IPS DF 6.9 (cell line): ENCODE results near the gene SPATA33.
A peak's percentile ranks its signal among the peaks of the same experiment; 100 is the strongest.
"Not testable (repeated sequence)": the region's sequence is repeated elsewhere in the genome, so short reads cannot be mapped to it uniquely, and the experiment has no call there.

ENCODE experiments used
- DNase-seq: peaks from one replicate; pipeline ENCODE4 v3.0.0-alpha.2; 2013; ENCODE audit warnings: low read depth, low spot score
- H3K27ac ChIP-seq: one replicate; pipeline ENCODE4 v1.5.1; 2013; ENCODE audit warnings: low read length, control low read depth
- H3K27me3 ChIP-seq: 2 replicates; pipeline ENCODE4 v1.6.1; 2013; ENCODE audit warnings: mild to moderate bottlenecking, low read length; ENCODE audit not compliant: control insufficient read depth, insufficient read depth
- H3K36me3 ChIP-seq: 2 replicates; pipeline ENCODE4 v1.6.1; 2013; ENCODE audit warnings: low read length; ENCODE audit not compliant: control insufficient read depth, insufficient read depth
- H3K4me1 ChIP-seq: 2 replicates; pipeline ENCODE4 v1.6.1; 2013; ENCODE audit warnings: low read length; ENCODE audit not compliant: control insufficient read depth, insufficient read depth
- H3K4me3 ChIP-seq: 2 replicates; pipeline ENCODE4 v1.5.1; 2013; ENCODE audit warnings: mild to moderate bottlenecking, low read length
- H3K9me3 ChIP-seq: 2 replicates; pipeline ENCODE4 v1.6.1; 2013; ENCODE audit warnings: low read length, inconsistent platforms; ENCODE audit not compliant: control insufficient read depth, insufficient read depth
- WGBS: extraction: QIAGEN DNeasy Blood & Tissue Kit; methylation state at CpG from one replicate; pipeline ENCODE4 v1.1.7; 2013; ENCODE audit warnings: mixed read lengths, missing lambda C conversion rate; ENCODE audit not compliant: insufficient read length, insufficient coverage; 5-methylcytosine and 5-hydroxymethylcytosine counted together

Gene SPATA33

DNA sequence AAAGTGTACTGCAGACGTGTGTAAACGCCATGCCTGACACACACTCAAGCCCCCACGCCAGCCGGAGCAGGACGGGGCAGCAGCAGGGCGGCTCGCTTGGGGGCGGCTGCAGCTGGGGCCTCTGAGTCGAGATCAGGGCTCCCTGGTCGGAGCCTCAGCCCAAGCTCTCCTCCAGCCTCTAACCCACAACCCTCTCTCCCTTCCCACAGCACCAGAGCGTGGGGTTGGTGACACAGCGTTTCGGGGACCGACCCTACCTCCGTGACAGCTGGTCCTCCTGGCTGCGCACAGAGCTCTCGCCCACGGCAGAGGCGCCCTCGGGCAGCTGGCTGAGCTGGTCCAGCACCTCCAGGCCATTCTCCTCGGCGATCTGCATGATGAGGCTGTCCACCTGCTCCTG, 11.4 kb upstream of the SPATA33 start:
- WGBS: no CpG with 5 or more reads among the region's 22 CpGs
- peaks cover 29% of the 10 kb centered on the region for H3K36me3 ChIP-seq
- H3K9me3 ChIP-seq: no peaks in the 10 kb centered on the region
- no peak overlapping the region for H3K27ac ChIP-seq
- H3K4me1 ChIP-seq: no peaks in the 10 kb centered on the region
- DNase-seq: no peak
- peak overlapping the region; percentile 8; the same call in 1 of the 2 replicates for H3K4me3 ChIP-seq
- H3K27me3 ChIP-seq: no peaks in the 10 kb centered on the region

- no peaks in the 10 kb centered on the region for H3K4me1 ChIP-seq
- no peaks in the 10 kb centered on the region for H3K27me3 ChIP-seq
- no peak overlapping the region for H3K4me3 ChIP-seq
- H3K27ac ChIP-seq: no peak overlapping the region
- H3K36me3 ChIP-seq: peaks cover 33% of the 10 kb centered on the region
- no peaks in the 10 kb centered on the region for H3K9me3 ChIP-seq
- DNase-seq: no peak
- no CpG with 5 or more reads among the region's 12 CpGs for WGBS
Observed at GRCh38 chr16:89646906-89647305, 10.7 kb upstream of the SPATA33 start.

DNA sequence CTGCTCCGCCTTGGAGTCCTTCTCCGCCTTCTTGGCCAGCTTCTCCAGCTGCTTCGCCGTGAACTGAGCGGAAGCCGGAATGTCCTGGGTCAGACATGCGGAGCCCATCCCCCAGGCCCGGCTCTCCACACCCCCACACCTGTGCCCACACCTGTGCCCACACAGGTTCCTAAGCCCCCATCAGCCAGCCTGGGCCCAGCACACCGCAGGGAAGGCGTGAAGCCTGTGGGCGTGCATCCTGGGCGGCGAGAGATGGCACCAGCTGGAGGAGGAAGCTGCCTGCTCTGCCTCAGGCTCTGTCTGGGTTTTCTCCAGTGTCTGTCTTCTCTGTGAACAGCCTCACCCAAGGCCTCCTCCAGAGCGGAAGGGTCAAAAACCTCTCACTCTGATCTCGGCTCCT, 6.1 kb upstream of the SPATA33 start:
- H3K36me3 ChIP-seq: peaks cover 19% of the 10 kb centered on the region
- DNase-seq: no peak
- WGBS: no CpG with 5 or more reads among the region's 15 CpGs

GRCh38 chr16:89653656-89654295, 3.9 kb upstream of the SPATA33 start:
- no peaks in the 10 kb centered on the region for H3K9me3 ChIP-seq
- H3K27ac ChIP-seq: no peak overlapping the region
- WGBS: no CpG with 5 or more reads among the region's 10 CpGs
- H3K36me3 ChIP-seq: peaks cover 12% of the 10 kb centered on the region; the same call in 1 of the 2 replicates
- no peak overlapping the region for H3K4me3 ChIP-seq
- H3K4me1 ChIP-seq: peaks cover 4% of the 10 kb centered on the region; the same call in 1 of the 2 replicates
- DNase-seq: no peak
- H3K27me3 ChIP-seq: no peaks in the 10 kb centered on the region

More for the DNA sequence above, 6.1 kb upstream of the SPATA33 start:
- Histone ChIP-seq H3K4me3 (no peak overlapping the region), H3K4me1 (0 out of 2 replicates have a peak, but pooled peaks cover 1% of the 10 kb centered on the region), H3K27me3 (no peaks in the 10 kb centered on the region), H3K9me3 (no peaks in the 10 kb centered on the region), H3K27ac (no peak overlapping the region)

DNA sequence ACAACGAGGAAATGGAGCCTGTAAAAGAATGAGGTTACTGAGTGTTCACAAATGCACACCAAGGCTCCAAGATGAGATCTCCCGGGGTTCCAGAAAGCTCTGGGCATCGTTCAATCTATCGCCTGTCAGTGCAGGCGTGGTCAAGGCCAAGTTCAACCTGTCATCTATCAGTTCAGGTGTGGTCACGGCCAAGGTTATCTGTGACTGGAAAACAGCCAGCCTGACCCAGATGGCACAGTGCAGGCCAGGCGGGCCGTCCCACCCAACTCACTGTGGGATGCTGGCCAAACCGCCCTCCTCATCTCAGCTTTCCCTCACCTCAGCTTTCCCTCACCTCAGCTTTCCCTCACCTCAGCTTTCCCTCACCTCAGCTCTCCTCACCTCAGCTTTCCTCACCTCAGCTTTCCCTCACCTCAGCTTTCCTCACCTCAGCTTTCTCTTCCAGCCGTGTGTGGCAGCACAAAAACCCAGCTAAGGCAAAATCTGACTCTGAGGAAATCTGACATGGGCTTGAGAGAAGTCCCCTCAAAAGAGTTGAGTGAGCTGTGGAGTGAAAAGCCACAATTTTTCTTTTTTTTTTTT, 2.5 kb upstream of the SPATA33 start:
- DNase-seq: no peak
- Histone ChIP-seq H3K27me3 (no peaks in the 10 kb centered on the region), H3K36me3 (peaks cover 10% of the 10 kb centered on the region; the same call in 1 of the 2 replicates), H3K27ac (no peak overlapping the region), H3K4me3 (no peak overlapping the region), H3K4me1 (peaks cover 4% of the 10 kb centered on the region; the same call in 1 of the 2 replicates), H3K9me3 (no peaks in the 10 kb centered on the region)
- no CpG with 5 or more reads among the region's 10 CpGs for WGBS

DNA sequence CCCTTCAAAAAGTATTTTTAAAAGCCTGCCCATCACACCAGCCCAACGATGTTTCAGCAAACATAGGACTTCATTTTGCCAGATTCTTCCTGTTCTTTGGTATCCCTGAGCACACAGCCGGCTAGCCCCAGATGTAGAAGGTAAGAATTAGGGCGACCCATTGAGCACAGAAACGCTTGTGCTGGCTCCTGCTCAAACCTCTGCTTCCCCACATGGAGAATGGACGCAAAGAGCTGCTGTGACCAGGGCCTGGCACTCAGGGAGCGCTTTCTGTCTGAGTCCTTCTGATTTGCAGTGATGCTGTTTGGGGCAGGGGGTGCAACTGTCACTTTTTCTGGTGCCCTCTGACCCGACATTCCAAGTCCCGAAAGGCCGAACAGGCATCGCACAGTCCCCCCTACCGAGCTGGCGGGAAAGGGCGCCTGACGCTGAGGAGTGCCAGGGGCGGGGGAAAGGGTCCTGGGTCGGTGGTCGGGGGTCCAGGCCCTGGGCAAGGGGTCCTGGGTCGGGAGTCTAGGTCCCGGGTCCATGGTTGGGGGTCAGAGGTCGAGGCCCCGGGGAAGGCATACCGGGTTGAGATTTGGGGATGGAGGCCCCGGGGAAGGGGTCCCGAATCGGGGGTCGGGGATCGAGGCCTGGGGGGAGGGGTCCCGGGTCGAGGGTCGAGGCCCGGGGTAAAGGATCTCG, 1.1 kb upstream of the SPATA33 start:
- no peak overlapping the region for H3K27ac ChIP-seq
- H3K27me3 ChIP-seq: no peaks in the 10 kb centered on the region
- peaks cover 4% of the 10 kb centered on the region; the same call in 1 of the 2 replicates for H3K4me1 ChIP-seq
- peak overlapping the region; percentile 96; the same call in 1 of the 2 replicates for H3K4me3 ChIP-seq
- WGBS: no CpG with 5 or more reads among the region's 32 CpGs
- no peaks in the 10 kb centered on the region for H3K9me3 ChIP-seq
- 0 out of 2 replicates have a peak, but pooled peaks cover 5% of the 10 kb centered on the region for H3K36me3 ChIP-seq
- DNase-seq: no peak

DNA sequence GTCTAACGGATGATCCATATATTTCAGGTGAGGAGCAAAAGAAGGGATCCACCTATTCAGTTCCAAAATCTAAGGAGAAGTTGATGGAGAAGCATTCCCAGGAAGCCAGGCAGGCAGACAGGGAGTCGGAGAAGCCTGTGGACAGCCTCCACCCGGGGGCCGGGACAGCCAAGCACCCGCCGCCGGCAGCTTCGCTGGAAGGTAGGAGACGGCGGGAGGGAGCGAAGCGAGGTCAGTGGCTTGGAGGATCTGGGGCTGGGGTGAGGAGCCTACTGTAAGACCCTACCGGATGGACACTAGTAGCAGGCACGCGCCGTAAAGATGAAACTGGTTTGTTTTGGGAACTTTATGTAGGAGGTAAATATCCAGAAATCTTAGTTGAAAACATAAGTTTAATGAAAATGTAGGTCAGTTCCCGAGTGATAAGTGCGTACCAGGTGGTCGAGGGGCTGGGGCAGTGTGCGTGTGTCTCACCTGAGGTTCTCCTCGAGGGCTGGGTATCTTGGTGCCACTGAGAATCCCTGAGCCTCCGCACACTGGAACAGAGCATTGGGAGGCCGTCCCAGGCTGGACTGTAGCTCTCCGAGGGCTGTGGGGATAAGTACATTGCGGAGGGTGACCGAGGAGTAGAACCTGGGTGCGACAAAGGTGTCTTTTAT, 714 bp downstream of the SPATA33 start:
- Histone ChIP-seq H3K9me3 (no peaks in the 10 kb centered on the region), H3K36me3 (no peaks in the 10 kb centered on the region), H3K27ac (no peak overlapping the region), H3K4me1 (peaks cover 4% of the 10 kb centered on the region; the same call in 1 of the 2 replicates), H3K4me3 (peak overlapping the region; percentile 96), H3K27me3 (no peaks in the 10 kb centered on the region)
- no peak for DNase-seq
- no CpG with 5 or more reads among the region's 27 CpGs for WGBS

GRCh38 chr16:89660146-89660545, 2.5 kb downstream of the SPATA33 start:
- Histone ChIP-seq H3K27me3 (no peaks in the 10 kb centered on the region), H3K9me3 (no peaks in the 10 kb centered on the region), H3K4me1 (peaks cover 4% of the 10 kb centered on the region; the same call in 1 of the 2 replicates), H3K36me3 (no peaks in the 10 kb centered on the region), H3K27ac (no peak overlapping the region), H3K4me3 (no peak overlapping the region)
- whole genome bisulfite sequencing: no CpG with 5 or more reads among the region's 7 CpGs
- DNase-seq: no peak

GRCh38 chr16:89661215-89661614, 3.6 kb downstream of the SPATA33 start:
- Histone ChIP-seq H3K36me3 (no peaks in the 10 kb centered on the region), H3K9me3 (no peaks in the 10 kb centered on the region), H3K27me3 (no peaks in the 10 kb centered on the region), H3K4me1 (peaks cover 4% of the 10 kb centered on the region; the same call in 1 of the 2 replicates), H3K4me3 (no peak overlapping the region), H3K27ac (no peak overlapping the region)
- no CpG with 5 or more reads among the region's 9 CpGs for WGBS
- DNase-seq: no peak

DNA sequence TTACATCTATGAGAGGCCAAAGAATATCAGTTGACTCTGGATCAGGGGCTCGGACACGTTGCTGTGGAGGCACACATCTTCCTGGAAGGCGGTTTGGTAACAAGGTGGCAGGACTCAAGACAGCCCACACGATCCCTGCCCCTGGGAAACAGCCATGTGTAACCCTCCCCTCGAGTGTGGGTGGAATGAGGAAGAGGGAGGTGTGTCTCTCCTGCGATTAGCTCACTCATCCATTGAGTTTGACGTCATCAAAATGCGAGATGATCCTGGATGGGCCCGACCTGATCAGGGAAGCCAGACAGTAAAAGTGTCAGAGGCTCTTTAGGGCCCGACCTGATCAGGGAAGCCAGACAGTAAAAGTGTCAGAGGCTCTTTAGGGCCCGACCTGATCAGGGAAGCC, 6.6 kb downstream of the SPATA33 start:
- H3K27me3 ChIP-seq, H3K36me3 ChIP-seq: not testable (repeated sequence)

More for the DNA sequence above, 6.6 kb downstream of the SPATA33 start:
- no CpG with 5 or more reads among the region's 11 CpGs for WGBS
- H3K9me3 ChIP-seq, H3K4me3 ChIP-seq, H3K27ac ChIP-seq, DNase-seq, H3K4me1 ChIP-seq: not testable (repeated sequence)
